Esophagus muscularis mucosa (tissue), 4 donors: ENCODE data around the gene PTGER1. TPM values are rescaled to one million over a fixed set of nuclear protein-coding genes. Genes with fewer than 3 reads are reported as not detected.

Experiments used
- DNase-seq: peaks from one replicate; pipeline ENCODE4 v3.0.0-alpha.2; 2017; ENCODE audit errors: extremely low spot score
- H3K27ac ChIP-seq, 4 donors: fragments of 200-600 bp; sonication (generic); replicated peaks in 1 of 4; 1 replicate in 3 of 4; 2 replicates in 1 of 4; pipeline ENCODE4 v1.5.1; 2016 to 2019; ENCODE audit warnings: mild to moderate bottlenecking in 1 of 4
- H3K27me3 ChIP-seq, 4 donors: fragments of 200-600 bp; sonication (generic); one replicate each; pipeline versions ENCODE4 v1.5.1 to v1.6.0; 2016 to 2019
- H3K36me3 ChIP-seq, 4 donors: fragments of 200-600 bp; sonication (generic); one replicate each; pipeline ENCODE4 v1.5.1; 2016 to 2019
- H3K4me1 ChIP-seq, 4 donors: fragments of 200-600 bp; sonication (generic); one replicate each; pipeline ENCODE4 v1.5.1; 2016 to 2019
- H3K4me3 ChIP-seq, 4 donors: fragments of 200-600 bp; sonication (generic); 1 replicate in 2 of 4; 2 replicates in 2 of 4; pipeline ENCODE4 v1.5.1; 2016 to 2019; ENCODE audit warnings: mild to moderate bottlenecking in 4 of 4, moderate library complexity in 1 of 4
- H3K9me3 ChIP-seq, 4 donors: fragments of 200-600 bp; sonication (generic); 1 replicate in 3 of 4; 2 replicates in 1 of 4; pipeline ENCODE4 v1.5.1; 2016 to 2019
- CTCF ChIP-seq, 3 experiments: fragments of 200-600 bp in 2 of 3; fragments of 450-650 bp in 1 of 3; sonication (generic) in 2 of 3; IDR thresholded peaks; one replicate each; pipeline ENCODE4 v1.5.1; 2017 to 2019; ENCODE audit warnings: antibody characterized with exemption in 3 of 3, mild to moderate bottlenecking in 2 of 3, moderate library complexity in 1 of 3
- EP300 ChIP-seq: sonication (generic); formaldehyde crosslinking; IDR thresholded peaks from one replicate; pipeline ENCODE4 v1.6.1; 2017; ENCODE audit warnings: antibody characterized with exemption
- POLR2A ChIP-seq: fragments of 450-650 bp; IDR thresholded peaks from one replicate; pipeline ENCODE4 v1.6.1; 2017; ENCODE audit warnings: antibody characterized with exemption, moderate library complexity, mild to moderate bottlenecking, low read depth
- POLR2AphosphoS5 ChIP-seq, 2 donors: sonication (generic); formaldehyde crosslinking; IDR thresholded peaks; one replicate each; pipeline ENCODE4 v1.6.1; 2017; ENCODE audit warnings: antibody characterized with exemption in 2 of 2
- WGBS: methylation state at CpG from one replicate; pipeline ENCODE4 v1.1.5; 2018; 5-methylcytosine and 5-hydroxymethylcytosine counted together
- intact Hi-C: fragments of 100-400 bp; cut with DNase I; formaldehyde crosslinking; loops from one replicate; pipeline ENCODE4 v1.15.1; 2023
- total RNA-seq, 4 donors: library from RNA; depleted of rRNA; stranded (reverse); fragments of >200 nt; gene quantifications; one replicate each; pipeline versions ENCODE4 v1.1.0 to v1.2.1, GENCODE V29; 2016

Gene PTGER1
- total RNA-seq, 4 donors from 2014 or later = 0.80 to 1.8 (median 1.3) TPM; not detected in 1

GRCh38 chr19:14435320-14436050 is 39.7 kb downstream of the PTGER1 start:
- intact Hi-C loops = no loop called here
- no peaks in the 10 kb centered on the region for H3K9me3 ChIP-seq
- peak overlapping the region; percentile 87 to 94 (median 90) for H3K27ac ChIP-seq
- WGBS = 70% methylated on average over 13 of the region's 17 CpGs
- H3K27me3 ChIP-seq = no peaks in the 10 kb centered on the region
- H3K4me1 ChIP-seq = peaks cover 63 to 82% (median 77%) of the 10 kb centered on the region in 4 donors
- DNase-seq = no peak
- peaks cover 0 to 15% (median 6%) of the 10 kb centered on the region in 4 donors for H3K36me3 ChIP-seq
- TF ChIP-seq EP300 (no peak), POLR2A (no peak), CTCF (IDR thresholded peaks at IDR 0.05) (no peak), POLR2AphosphoS5 (IDR thresholded peaks at IDR 0.05) (no peak)
- peak overlapping the region; percentile 78 to 97 (median 92) for H3K4me3 ChIP-seq

- Histone ChIP-seq H3K36me3 (peaks cover 0 to 15% (median 6%) of the 10 kb centered on the region in 4 donors), H3K27ac (peak overlapping the region; percentile 87 to 94 (median 90)), H3K27me3 (no peaks in the 10 kb centered on the region), H3K4me1 (peaks cover 55 to 74% (median 71%) of the 10 kb centered on the region in 4 donors), H3K9me3 (no peaks in the 10 kb centered on the region), H3K4me3 (peak overlapping the region; percentile 78 to 97 (median 92))
- TF ChIP-seq EP300 = no peak
- TF ChIP-seq POLR2A = no peak
- TF ChIP-seq POLR2AphosphoS5 (IDR thresholded peaks at IDR 0.05) = peak; percentile 61 to 67
- no peak for TF ChIP-seq CTCF (IDR thresholded peaks at IDR 0.05)
- no peak for DNase-seq
- WGBS = 45% methylated on average over 16 of the region's 23 CpGs
- intact Hi-C loops = loop anchor here (5.0 kb wide), 1 partner anchor 38 kb away; no protein-coding TSS in a partner anchor
Measured at GRCh38 chr19:14434543-14435319, 40.4 kb downstream of the PTGER1 start.

- no peaks in the 10 kb centered on the region for H3K27me3 ChIP-seq
- 6% methylated on average over 15 of the region's 52 CpGs for WGBS
- intact Hi-C loops = loop anchor here (2.0 to 5.0 kb wide), 2 partner anchors 15 to 38 kb away; partner anchors contain the start of gene DDX39A
- H3K4me3 ChIP-seq = peak overlapping the region; percentile 78 to 97 (median 92)
- H3K36me3 ChIP-seq = peaks cover 0 to 15% (median 6%) of the 10 kb centered on the region in 4 donors
- no peak for TF ChIP-seq EP300
- TF ChIP-seq CTCF (IDR thresholded peaks at IDR 0.05) = no peak
- TF ChIP-seq POLR2A = no peak
- peak in 1 of 2 donors; percentile 4 for TF ChIP-seq POLR2AphosphoS5 (IDR thresholded peaks at IDR 0.05)
- DNase-seq = no peak
- no peaks in the 10 kb centered on the region for H3K9me3 ChIP-seq
- H3K27ac ChIP-seq = peak overlapping the region; percentile 87 to 94 (median 90)
- H3K4me1 ChIP-seq = peaks cover 46 to 65% (median 62%) of the 10 kb centered on the region in 4 donors
Measured at GRCh38 chr19:14433554-14434501, 41.3 kb downstream of the PTGER1 start.
